Thymus (tissue), 11 donors: ENCODE data around the gene VPS54. TPM values are rescaled to one million over a fixed set of nuclear protein-coding genes. Genes with fewer than 3 reads are reported as not detected.
A peak's percentile ranks its signal among the peaks of the same experiment; 100 is the strongest.

ENCODE experiments used
- DNase-seq, 9 donors: peaks; one replicate each; pipeline ENCODE4 v3.0.0-alpha.2; 2013; ENCODE audit warnings: low spot score in 9 of 9, low read depth in 6 of 9, missing footprints in 1 of 9
- H3K27ac ChIP-seq, 2 donors: one replicate each; pipeline ENCODE4 v1.5.1; 2013; ENCODE audit warnings: control low read depth in 1 of 2, low read depth in 1 of 2, low read length in 1 of 2, mild to moderate bottlenecking in 1 of 2, moderate library complexity in 1 of 2
- H3K27me3 ChIP-seq, 2 donors: one replicate each; pipeline ENCODE4 v1.5.1; 2013; ENCODE audit warnings: low read length in 1 of 2; ENCODE audit not compliant: control insufficient read depth in 2 of 2, insufficient read depth in 1 of 2
- H3K36me3 ChIP-seq, 2 donors: one replicate each; pipeline ENCODE4 v1.5.1; 2013; ENCODE audit warnings: low read length in 1 of 2, mild to moderate bottlenecking in 1 of 2, moderate library complexity in 1 of 2; ENCODE audit not compliant: control insufficient read depth in 2 of 2, insufficient read depth in 2 of 2
- H3K4me1 ChIP-seq, 2 donors: one replicate each; pipeline ENCODE4 v1.5.1; 2013; ENCODE audit warnings: low read length in 2 of 2; ENCODE audit not compliant: control insufficient read depth in 2 of 2, insufficient read depth in 2 of 2
- H3K4me3 ChIP-seq, 2 donors: one replicate each; pipeline ENCODE4 v1.5.1; 2013; ENCODE audit warnings: low read length in 2 of 2, control low read depth in 1 of 2, mild to moderate bottlenecking in 1 of 2
- H3K9me3 ChIP-seq, 2 donors: one replicate each; pipeline ENCODE4 v1.5.1; 2013; ENCODE audit warnings: low read length in 1 of 2, mild to moderate bottlenecking in 1 of 2; ENCODE audit not compliant: control insufficient read depth in 2 of 2, insufficient read depth in 1 of 2
- WGBS: extraction: QIAGEN DNeasy Blood & Tissue Kit; methylation state at CpG from one replicate; pipeline ENCODE4 v1.1.7; 2013; 5-methylcytosine and 5-hydroxymethylcytosine counted together
- polyA plus RNA-seq: library from polyadenylated mRNA; stranded (reverse); fragments of 200-250 nt; gene quantifications from one replicate; pipeline ENCODE4 v1.2.3, GENCODE V29; 2013
- total RNA-seq: library from RNA; stranded (reverse); fragments of 120-200 nt; gene quantifications from one replicate; pipeline ENCODE4 v1.2.4, GENCODE V29; 2013
- donor health status: healthy.

VPS54 gene
- total and polyA plus RNA-seq, 2 donors, result 21.2 to 24.1 TPM

- peak overlapping the region; percentile 89 to 95 for H3K4me3 ChIP-seq
- H3K36me3 ChIP-seq, result peaks cover 0 to 5% of the 10 kb centered on the region in 2 donors
- WGBS, result under 1% methylated on average over 24 of the region's 24 CpGs
- H3K27me3 ChIP-seq, result no peaks in the 10 kb centered on the region
- no peaks in the 10 kb centered on the region for H3K9me3 ChIP-seq
- DNase-seq, result peak in 5 of 9 donors; percentile 24 to 69 (median 48)
- peak overlapping the region; percentile 97 to 98 for H3K27ac ChIP-seq
- H3K4me1 ChIP-seq, result peaks cover 5 to 18% of the 10 kb centered on the region in 2 donors
Observed at GRCh38 chr2:63842149-63843061, 176.8 kb downstream of the VPS54 start.

Other genes starting within 250 kb of the VPS54 start
- 221 TPM for gene UGP2, start 177.5 kb downstream of the VPS54 start, total RNA-seq
- gene UGP2, start 177.5 kb downstream of the VPS54 start, polyA plus RNA-seq, result 199 TPM
- 33.9 TPM for gene PELI1, start 125.0 kb upstream of the VPS54 start, total RNA-seq
- gene PELI1, start 125.0 kb upstream of the VPS54 start, polyA plus RNA-seq, result 61.2 TPM